ENCODE measurements around the gene CCDC3. TPM values are rescaled to one million over a fixed set of nuclear protein-coding genes. Genes with fewer than 3 reads are reported as not detected.

Gene CCDC3
- polyA plus RNA-seq, 2 of the 4 experiments (the other 2 are of a cell fraction) = 0.58 to 0.94 TPM

DNA sequence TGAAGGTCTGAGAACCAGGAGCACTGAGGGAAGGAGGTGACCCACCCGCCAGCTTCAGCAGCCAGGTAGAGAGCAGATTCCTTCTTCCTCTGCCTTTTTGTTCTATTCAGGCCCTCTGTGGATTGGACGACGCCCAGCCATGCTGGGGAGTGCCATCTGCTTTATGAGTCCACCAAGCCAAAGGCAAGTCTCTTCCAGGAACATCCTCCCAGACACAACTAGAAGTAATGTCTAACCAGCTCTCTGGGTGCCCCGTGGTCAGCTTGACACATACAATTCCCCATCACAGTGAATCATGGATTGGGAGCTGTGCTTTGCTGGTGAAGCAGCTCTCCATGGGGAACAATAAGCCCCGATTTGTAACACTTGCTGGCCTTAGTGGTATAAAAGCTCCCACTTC is 125.2 kb downstream of the CCDC3 start:
- Histone ChIP-seq H3K9me3 (no peaks in the 10 kb centered on the region), H3K4me2 (no peak overlapping the region), H3K4me1 (no peaks in the 10 kb centered on the region), H3K4me3 (no peak overlapping the region), H3K27ac (no peak overlapping the region)
- DNase-seq (ENCODE audit: low read depth in 1 of 2, low spot score in 1 of 2) = no peak
- ChIA-PET CTCF (interaction anchor here (0.7 kb wide), 1 partner anchor 457 kb away, joined by 3 read pairs; no protein-coding TSS in a partner anchor), POLR2A (no interaction called here)
- ATAC-seq = no peak
- no peak for FAIRE-seq
- no peak for TF ChIP-seq HOXB13 (CRISPR knock-in tag; IDR thresholded peaks at IDR 0.05; ENCODE audit: low read depth)
- no peak for TF ChIP-seq RNF2 (IDR thresholded peaks at IDR 0.05; ENCODE audit: borderline replicate concordance, low read depth)
- TF ChIP-seq EHMT2 (IDR thresholded peaks at IDR 0.05; ENCODE audit: low read depth) = no peak
- no peak for TF ChIP-seq MAZ (IDR thresholded peaks at IDR 0.05; ENCODE audit: borderline replicate concordance, low read depth, low read length)
- TF ChIP-seq NFE2L2 (conservative IDR thresholded peaks at IDR 0.05; ENCODE audit: low read length) = no peak
- no peak for TF ChIP-seq RCOR1 (IDR thresholded peaks at IDR 0.05; ENCODE audit: low read depth, low read length)
- WGBS (ENCODE audit: missing lambda C conversion rate) = 56% methylated on average over 5 of the region's 5 CpGs

DNA sequence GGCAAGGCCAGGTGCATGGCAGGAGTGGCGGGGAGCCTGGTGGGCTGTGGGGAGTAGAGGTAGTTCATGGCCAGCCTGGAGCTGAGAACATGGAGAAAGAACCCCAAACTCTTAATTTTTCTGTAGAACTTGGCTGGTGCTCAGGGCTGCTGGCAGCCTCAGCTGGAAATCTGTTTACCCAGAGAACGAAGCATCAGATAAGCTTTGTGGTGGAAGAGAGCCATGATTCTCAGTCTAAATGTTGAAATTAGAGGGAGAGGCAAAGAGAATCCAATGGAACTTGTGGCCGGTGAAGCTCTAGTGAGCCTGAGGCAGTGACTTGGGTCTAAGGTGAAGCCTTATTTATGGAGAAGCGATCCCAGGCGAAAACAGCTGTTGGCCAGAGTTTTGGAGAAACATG is 126.4 kb downstream of the CCDC3 start:
- WGBS (ENCODE audit: missing lambda C conversion rate) = 51% methylated on average over 5 of the region's 5 CpGs
- no peak for TF ChIP-seq KDM1A (IDR thresholded peaks at IDR 0.05; ENCODE audit: low read depth)
- TF ChIP-seq GATA3 (IDR thresholded peaks at IDR 0.05; ENCODE audit: borderline replicate concordance) = no peak
- no peak for TF ChIP-seq CHD4 (IDR thresholded peaks at IDR 0.05; ENCODE audit: borderline replicate concordance)
- no peak for TF ChIP-seq ZNF302 (CRISPR knock-in tag; IDR thresholded peaks at IDR 0.05)
- no peak for TF ChIP-seq RNF2 (IDR thresholded peaks at IDR 0.05; ENCODE audit: borderline replicate concordance, low read depth)
- TF ChIP-seq, protein P1, sequence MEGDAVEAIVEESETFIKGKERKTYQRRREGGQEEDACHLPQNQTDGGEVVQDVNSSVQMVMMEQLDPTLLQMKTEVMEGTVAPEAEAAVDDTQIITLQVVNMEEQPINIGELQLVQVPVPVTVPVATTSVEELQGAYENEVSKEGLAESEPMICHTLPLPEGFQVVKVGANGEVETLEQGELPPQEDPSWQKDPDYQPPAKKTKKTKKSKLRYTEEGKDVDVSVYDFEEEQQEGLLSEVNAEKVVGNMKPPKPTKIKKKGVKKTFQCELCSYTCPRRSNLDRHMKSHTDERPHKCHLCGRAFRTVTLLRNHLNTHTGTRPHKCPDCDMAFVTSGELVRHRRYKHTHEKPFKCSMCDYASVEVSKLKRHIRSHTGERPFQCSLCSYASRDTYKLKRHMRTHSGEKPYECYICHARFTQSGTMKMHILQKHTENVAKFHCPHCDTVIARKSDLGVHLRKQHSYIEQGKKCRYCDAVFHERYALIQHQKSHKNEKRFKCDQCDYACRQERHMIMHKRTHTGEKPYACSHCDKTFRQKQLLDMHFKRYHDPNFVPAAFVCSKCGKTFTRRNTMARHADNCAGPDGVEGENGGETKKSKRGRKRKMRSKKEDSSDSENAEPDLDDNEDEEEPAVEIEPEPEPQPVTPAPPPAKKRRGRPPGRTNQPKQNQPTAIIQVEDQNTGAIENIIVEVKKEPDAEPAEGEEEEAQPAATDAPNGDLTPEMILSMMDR (IDR thresholded peaks at IDR 0.05) = no peak
- TF ChIP-seq RCOR1 (IDR thresholded peaks at IDR 0.05; ENCODE audit: low read depth, low read length) = no peak
- TF ChIP-seq HEYL (CRISPR knock-in tag; IDR thresholded peaks at IDR 0.05) = no peak
- TF ChIP-seq MYC (IDR thresholded peaks at IDR 0.05; ENCODE audit: borderline replicate concordance, low read length) = no peak
- no peak for TF ChIP-seq HDAC2 (IDR thresholded peaks at IDR 0.05)
- TF ChIP-seq CHD2 (IDR thresholded peaks at IDR 0.05; ENCODE audit: low read length, partially characterized antibody) = no peak
- TF ChIP-seq, protein P2, sequence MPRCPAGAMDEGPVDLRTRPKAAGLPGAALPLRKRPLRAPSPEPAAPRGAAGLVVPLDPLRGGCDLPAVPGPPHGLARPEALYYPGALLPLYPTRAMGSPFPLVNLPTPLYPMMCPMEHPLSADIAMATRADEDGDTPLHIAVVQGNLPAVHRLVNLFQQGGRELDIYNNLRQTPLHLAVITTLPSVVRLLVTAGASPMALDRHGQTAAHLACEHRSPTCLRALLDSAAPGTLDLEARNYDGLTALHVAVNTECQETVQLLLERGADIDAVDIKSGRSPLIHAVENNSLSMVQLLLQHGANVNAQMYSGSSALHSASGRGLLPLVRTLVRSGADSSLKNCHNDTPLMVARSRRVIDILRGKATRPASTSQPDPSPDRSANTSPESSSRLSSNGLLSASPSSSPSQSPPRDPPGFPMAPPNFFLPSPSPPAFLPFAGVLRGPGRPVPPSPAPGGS (IDR thresholded peaks at IDR 0.05) = no peak
- no peak for TF ChIP-seq RFX5 (IDR thresholded peaks at IDR 0.05)
- TF ChIP-seq CBX8 (IDR thresholded peaks at IDR 0.05) = no peak
- DNase-seq (ENCODE audit: low read depth in 1 of 2, low spot score in 1 of 2) (no peak), FAIRE-seq (no peak), ATAC-seq (no peak)
- POLR2A ChIA-PET = no interaction called here
- CTCF ChIA-PET = interaction anchor here (0.8 kb wide), 1 partner anchor 25 kb away, joined by 3 read pairs; no protein-coding TSS in a partner anchor
- Histone ChIP-seq H3K4me1 (no peaks in the 10 kb centered on the region), H3K9me3 (no peaks in the 10 kb centered on the region), H3K27ac (no peak overlapping the region), H3K4me3 (no peak overlapping the region), H3K4me2 (no peak overlapping the region)

DNA sequence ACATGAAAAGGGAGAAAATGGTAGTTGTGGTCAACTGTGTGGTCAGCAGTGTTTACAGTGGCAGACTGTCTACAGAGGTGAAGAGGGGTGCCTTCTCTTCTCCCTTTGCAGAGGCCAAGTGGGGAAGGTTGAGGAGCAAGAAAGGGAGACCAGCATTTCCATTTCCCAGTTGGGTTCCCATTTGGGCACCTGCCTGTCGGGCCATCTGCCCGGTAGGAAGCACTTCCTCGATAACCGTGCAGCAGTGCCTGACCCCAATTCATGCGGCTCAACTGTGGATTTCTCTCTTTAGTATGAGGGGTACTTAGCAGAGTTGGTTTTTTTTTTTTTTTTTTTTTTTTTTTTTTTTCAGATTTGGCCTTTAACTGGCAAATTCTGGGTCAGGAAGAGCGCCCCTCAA is 127.0 kb downstream of the CCDC3 start:
- Histone ChIP-seq H3K27ac (no peak overlapping the region), H3K9me3 (no peaks in the 10 kb centered on the region), H3K4me1 (no peaks in the 10 kb centered on the region), H3K4me2 (no peak overlapping the region), H3K4me3 (no peak overlapping the region)
- TF ChIP-seq MAZ (IDR thresholded peaks at IDR 0.05; ENCODE audit: borderline replicate concordance, low read depth, low read length) = no peak
- TF ChIP-seq JUNB (IDR thresholded peaks at IDR 0.05) = no peak
- TF ChIP-seq, protein P3, sequence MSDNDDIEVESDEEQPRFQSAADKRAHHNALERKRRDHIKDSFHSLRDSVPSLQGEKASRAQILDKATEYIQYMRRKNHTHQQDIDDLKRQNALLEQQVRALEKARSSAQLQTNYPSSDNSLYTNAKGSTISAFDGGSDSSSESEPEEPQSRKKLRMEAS (IDR thresholded peaks at IDR 0.05) = no peak
- TF ChIP-seq ZFP36 (IDR thresholded peaks at IDR 0.05; ENCODE audit: borderline replicate concordance, partially characterized antibody) = no peak
- TF ChIP-seq KDM1A (IDR thresholded peaks at IDR 0.05; ENCODE audit: low read depth) = no peak
- TF ChIP-seq RARB (CRISPR knock-in tag; IDR thresholded peaks at IDR 0.05) = no peak
- TF ChIP-seq, protein P4, sequence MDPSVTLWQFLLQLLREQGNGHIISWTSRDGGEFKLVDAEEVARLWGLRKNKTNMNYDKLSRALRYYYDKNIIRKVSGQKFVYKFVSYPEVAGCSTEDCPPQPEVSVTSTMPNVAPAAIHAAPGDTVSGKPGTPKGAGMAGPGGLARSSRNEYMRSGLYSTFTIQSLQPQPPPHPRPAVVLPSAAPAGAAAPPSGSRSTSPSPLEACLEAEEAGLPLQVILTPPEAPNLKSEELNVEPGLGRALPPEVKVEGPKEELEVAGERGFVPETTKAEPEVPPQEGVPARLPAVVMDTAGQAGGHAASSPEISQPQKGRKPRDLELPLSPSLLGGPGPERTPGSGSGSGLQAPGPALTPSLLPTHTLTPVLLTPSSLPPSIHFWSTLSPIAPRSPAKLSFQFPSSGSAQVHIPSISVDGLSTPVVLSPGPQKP (IDR thresholded peaks at IDR 0.05; ENCODE audit: low read depth, low read length) = no peak
- TF ChIP-seq ESRRA (IDR thresholded peaks at IDR 0.05; ENCODE audit: borderline replicate concordance, low read length) = no peak
- no peak for TF ChIP-seq CBX8 (IDR thresholded peaks at IDR 0.05)
- no peak for TF ChIP-seq NFE2L2 (conservative IDR thresholded peaks at IDR 0.05; ENCODE audit: low read length)
- TF ChIP-seq, protein P5, sequence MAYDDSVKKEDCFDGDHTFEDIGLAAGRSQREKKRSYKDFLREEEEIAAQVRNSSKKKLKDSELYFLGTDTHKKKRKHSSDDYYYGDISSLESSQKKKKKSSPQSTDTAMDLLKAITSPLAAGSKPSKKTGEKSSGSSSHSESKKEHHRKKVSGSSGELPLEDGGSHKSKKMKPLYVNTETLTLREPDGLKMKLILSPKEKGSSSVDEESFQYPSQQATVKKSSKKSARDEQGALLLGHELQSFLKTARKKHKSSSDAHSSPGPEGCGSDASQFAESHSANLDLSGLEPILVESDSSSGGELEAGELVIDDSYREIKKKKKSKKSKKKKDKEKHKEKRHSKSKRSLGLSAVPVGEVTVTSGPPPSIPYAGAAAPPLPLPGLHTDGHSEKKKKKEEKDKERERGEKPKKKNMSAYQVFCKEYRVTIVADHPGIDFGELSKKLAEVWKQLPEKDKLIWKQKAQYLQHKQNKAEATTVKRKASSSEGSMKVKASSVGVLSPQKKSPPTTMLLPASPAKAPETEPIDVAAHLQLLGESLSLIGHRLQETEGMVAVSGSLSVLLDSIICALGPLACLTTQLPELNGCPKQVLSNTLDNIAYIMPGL (CRISPR knock-in tag; IDR thresholded peaks at IDR 0.05; ENCODE audit: borderline replicate concordance) = no peak
- ATAC-seq (no peak), FAIRE-seq (no peak), DNase-seq (ENCODE audit: low read depth in 1 of 2, low spot score in 1 of 2) (no peak)
- ChIA-PET POLR2A (no interaction called here), CTCF (no interaction called here)
- WGBS (ENCODE audit: missing lambda C conversion rate) = 87% methylated on average over 6 of the region's 6 CpGs
